Stimulated activated CD8-positive, alpha-beta memory T cell treated with anti-CD3 and anti-CD28 coated beads, Interleukin-4, amount 100 ng/mL, for 24 hours (primary cell): ENCODE results near the gene LGR4.

Source experiments
- DNase-seq: peaks from one replicate; pipeline ENCODE4 v3.0.0-alpha.2; 2020; ENCODE audit warnings: low read depth

LGR4 gene

GRCh38 chr11:27482793-27483192, 10.2 kb upstream of the LGR4 start:
- no peak for DNase-seq

GRCh38 chr11:27481992-27482391, 9.4 kb upstream of the LGR4 start:
- no peak for DNase-seq

- DNase-seq, result no peak
Measured at GRCh38 chr11:27477831-27478230, 5.2 kb upstream of the LGR4 start.

GRCh38 chr11:27477243-27477642, 4.7 kb upstream of the LGR4 start:
- no peak for DNase-seq

GRCh38 chr11:27475622-27476021, 3.0 kb upstream of the LGR4 start:
- DNase-seq, result no peak

- no peak for DNase-seq
Measured at GRCh38 chr11:27473017-27473406, 422 bp upstream of the LGR4 start.

- DNase-seq, result no peak
Measured at GRCh38 chr11:27471589-27472397, 797 bp downstream of the LGR4 start.

GRCh38 chr11:27470826-27471588, 1.6 kb downstream of the LGR4 start:
- DNase-seq, result no peak

GRCh38 chr11:27470166-27470565, 2.4 kb downstream of the LGR4 start:
- DNase-seq, result no peak

GRCh38 chr11:27468995-27469695, 3.4 kb downstream of the LGR4 start:
- no peak for DNase-seq

GRCh38 chr11:27468209-27468994, 4.2 kb downstream of the LGR4 start:
- DNase-seq, result no peak

- DNase-seq, result no peak
Measured at GRCh38 chr11:27467181-27467913, 5.2 kb downstream of the LGR4 start.

- DNase-seq, result no peak
Measured at GRCh38 chr11:27466363-27466762, 6.2 kb downstream of the LGR4 start.

- no peak for DNase-seq
Measured at GRCh38 chr11:27465629-27466028, 7.0 kb downstream of the LGR4 start.

- DNase-seq, result no peak
Measured at GRCh38 chr11:27464909-27465308, 7.7 kb downstream of the LGR4 start.

- DNase-seq, result no peak
Measured at GRCh38 chr11:27464289-27464696, 8.3 kb downstream of the LGR4 start.

- no peak for DNase-seq
Measured at GRCh38 chr11:27462543-27462942, 10.0 kb downstream of the LGR4 start.

GRCh38 chr11:27460158-27460978, 12.2 kb downstream of the LGR4 start:
- DNase-seq, result no peak

- no peak for DNase-seq
Measured at GRCh38 chr11:27459191-27459590, 13.4 kb downstream of the LGR4 start.

- DNase-seq, result no peak
Measured at GRCh38 chr11:27458182-27458581, 14.4 kb downstream of the LGR4 start.
